Measurements from ENCODE around the gene NAALADL2. TPM values are rescaled to one million over a fixed set of nuclear protein-coding genes. Genes with fewer than 3 reads are reported as not detected.

NAALADL2 gene
- total and polyA plus RNA-seq, 2 of the 13 experiments (the other 11 are each of a cell fraction or from before 2014, with no cell fraction given): 0.08 TPM; not detected in 1

DNA sequence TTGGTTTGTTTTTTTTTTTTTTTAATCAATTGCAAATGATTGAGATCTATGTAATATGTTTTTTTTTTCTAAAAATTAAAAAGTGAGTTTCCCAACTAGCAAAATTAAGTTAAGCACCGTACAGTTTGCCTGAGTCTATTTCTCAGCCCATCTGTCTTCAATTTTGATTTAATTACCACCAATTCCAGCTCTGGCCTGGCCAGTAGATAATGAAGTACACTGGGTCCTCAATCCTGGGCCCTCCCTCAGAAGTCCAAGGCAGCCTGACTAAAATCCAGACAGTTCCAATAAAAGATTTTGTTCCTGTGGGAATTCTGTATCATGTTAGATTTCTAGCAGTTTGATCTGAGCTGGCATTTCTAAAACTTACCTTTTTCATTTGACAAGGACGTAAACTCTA, 887.2 kb downstream of the NAALADL2 start (continued):
- TF ChIP-seq ELF4 (CRISPR knock-in tag; IDR thresholded peaks at IDR 0.05; ENCODE audit: borderline replicate concordance) (no peak), KDM5B (CRISPR knock-in tag; IDR thresholded peaks at IDR 0.05; ENCODE audit: borderline replicate concordance) (no peak), POGZ (CRISPR knock-in tag; IDR thresholded peaks at IDR 0.05) (no peak), MZF1 (CRISPR knock-in tag; IDR thresholded peaks at IDR 0.05; ENCODE audit: borderline replicate concordance) (no peak)
- TF ChIP-seq, protein P1, sequence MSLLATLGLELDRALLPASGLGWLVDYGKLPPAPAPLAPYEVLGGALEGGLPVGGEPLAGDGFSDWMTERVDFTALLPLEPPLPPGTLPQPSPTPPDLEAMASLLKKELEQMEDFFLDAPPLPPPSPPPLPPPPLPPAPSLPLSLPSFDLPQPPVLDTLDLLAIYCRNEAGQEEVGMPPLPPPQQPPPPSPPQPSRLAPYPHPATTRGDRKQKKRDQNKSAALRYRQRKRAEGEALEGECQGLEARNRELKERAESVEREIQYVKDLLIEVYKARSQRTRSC (CRISPR knock-in tag; IDR thresholded peaks at IDR 0.05; ENCODE audit: low read depth): no peak

GRCh38 chr3:175748087-175748730, 889.1 kb downstream of the NAALADL2 start:
- DNase-seq (ENCODE audit: low spot score) (no peak), ATAC-seq (no peak), FAIRE-seq (no peak)
- H3K9ac ChIP-seq (ENCODE audit: insufficient read depth, low read depth, low read length): no peak overlapping the region
- 38% methylated on average over 3 of the region's 3 CpGs for WGBS (ENCODE audit: low lambda C conversion rate)
- H3K27me3 ChIP-seq (ENCODE audit: control insufficient read depth in 1 of 2, insufficient read depth in 2 of 2, low read length in 2 of 2): no peaks in the 10 kb centered on the region
- no peak overlapping the region for H3K4me3 ChIP-seq (replicated peaks in 1 of 3; ENCODE audit: insufficient read depth in 1 of 3, low read depth in 2 of 3, low read length in 3 of 3)
- H3K36me3 ChIP-seq (replicated peaks in 1 of 2; ENCODE audit: control insufficient read depth in 1 of 2, insufficient read depth in 2 of 2, low read length in 2 of 2): no peaks in the 10 kb centered on the region
- H3K4me1 ChIP-seq (ENCODE audit: insufficient read depth, low read length): no peaks in the 10 kb centered on the region
- ChIA-PET CTCF (ENCODE audit: low intra/inter-chr PET ratio, low total read pairs) (no interaction called here), POLR2A (no interaction called here)
- TF ChIP-seq ZNF619 (CRISPR knock-in tag; IDR thresholded peaks at IDR 0.05): no peak
- TF ChIP-seq HBP1 (CRISPR knock-in tag; IDR thresholded peaks at IDR 0.05; ENCODE audit: low read depth): no peak
- no peak for TF ChIP-seq DPF2 (CRISPR knock-in tag; IDR thresholded peaks at IDR 0.05; ENCODE audit: borderline replicate concordance, low read depth)
- no peak for TF ChIP-seq ZNF12 (CRISPR knock-in tag; IDR thresholded peaks at IDR 0.05)
- no peak for TF ChIP-seq ZNF446 (CRISPR knock-in tag; IDR thresholded peaks at IDR 0.05)
- TF ChIP-seq ZNF44 (CRISPR knock-in tag; IDR thresholded peaks at IDR 0.05): no peak
- TF ChIP-seq CEBPB (IDR thresholded peaks at IDR 0.05; ENCODE audit: borderline replicate concordance, low read depth, low read length): 0 out of 2 replicates have a peak, but pooled peaks have one; percentile 5
- no peak for TF ChIP-seq MTF1 (CRISPR knock-in tag; IDR thresholded peaks at IDR 0.05)
- no peak for TF ChIP-seq TBL1XR1 (IDR thresholded peaks at IDR 0.05; ENCODE audit: borderline replicate concordance, low read length, partially characterized antibody)
- H3K9me3 ChIP-seq (ENCODE audit: low read length): peaks cover 19% of the 10 kb centered on the region
- BruUV-seq (replicated peaks): no TSS peak
- H3K4me2 ChIP-seq (ENCODE audit: low read depth, low read length): no peak overlapping the region
- no peaks in the 10 kb centered on the region for H3K79me2 ChIP-seq (ENCODE audit: insufficient read depth, low read length)
- intact Hi-C loops (cut with micrococcal nuclease; ENCODE audit: unreplicated experiment) (no loop called here), in situ Hi-C loops (cut with HindIII; ENCODE audit: extremely low pct_ligation_motif_present, low pct_unique_long_range_greater_than_20kb) (no loop called here)
- H3K27ac ChIP-seq (ENCODE audit: extremely low read length, insufficient read depth, low read length): no peak overlapping the region
- no peaks in the 10 kb centered on the region for H4K20me1 ChIP-seq (ENCODE audit: insufficient read depth, low read length)
- H2AFZ ChIP-seq (ENCODE audit: low read length): no peak overlapping the region
